H9 (cell line): ENCODE results near the gene AGBL3. TPM values are rescaled to one million over a fixed set of nuclear protein-coding genes. Genes with fewer than 3 reads are reported as not detected.

Experiments
- DNase-seq: peaks from one replicate; pipeline ENCODE4 v3.0.0-alpha.2; 2017
- H2AFZ ChIP-seq: one replicate; pipeline ENCODE4 v1.6.1; 2013; ENCODE audit warnings: mild to moderate bottlenecking, low read length, control low read depth, moderate library complexity
- H2AK5ac ChIP-seq: 2 replicates; pipeline ENCODE4 v1.6.1; 2013; ENCODE audit warnings: low read length, control low read depth, mixed read lengths; ENCODE audit not compliant: insufficient read length
- H2BK120ac ChIP-seq: one replicate; pipeline ENCODE4 v1.6.1; 2013; ENCODE audit warnings: low read depth, mild to moderate bottlenecking, low read length, control low read depth, inconsistent platforms; ENCODE audit not compliant: poor library complexity, severe bottlenecking
- H2BK12ac ChIP-seq: 2 replicates; pipeline ENCODE4 v1.6.1; 2013; ENCODE audit warnings: low read length, control low read depth, mixed read lengths, low read depth; ENCODE audit not compliant: insufficient read length
- H2BK15ac ChIP-seq: 2 replicates; pipeline ENCODE4 v1.6.1; 2013; ENCODE audit warnings: low read depth, low read length, control low read depth
- H2BK20ac ChIP-seq: one replicate; pipeline ENCODE4 v1.6.1; 2013; ENCODE audit warnings: low read depth, mild to moderate bottlenecking, low read length, control low read depth, inconsistent platforms; ENCODE audit not compliant: poor library complexity, severe bottlenecking
- H2BK5ac ChIP-seq: 2 replicates; pipeline ENCODE4 v1.6.1; 2013; ENCODE audit warnings: low read length, control low read depth, mixed read lengths; ENCODE audit not compliant: insufficient read length
- H3K14ac ChIP-seq: 2 replicates; pipeline ENCODE4 v1.6.1; 2013; ENCODE audit warnings: low read length, control low read depth; ENCODE audit not compliant: insufficient read depth
- H3K18ac ChIP-seq: 2 replicates; pipeline ENCODE4 v1.6.1; 2013; ENCODE audit warnings: low read depth, mild to moderate bottlenecking, mixed read lengths, low read length, control low read depth; ENCODE audit not compliant: insufficient read length
- H3K23ac ChIP-seq: 2 replicates; pipeline ENCODE4 v1.6.1; 2013; ENCODE audit warnings: low read length, control low read depth, mixed read lengths, low read depth; ENCODE audit not compliant: insufficient read length
- H3K23me2 ChIP-seq: 2 replicates; pipeline ENCODE4 v1.6.1; 2013; ENCODE audit warnings: low read depth, mild to moderate bottlenecking, mixed read lengths, low read length, control low read depth; ENCODE audit not compliant: insufficient read length, poor library complexity, severe bottlenecking
- H3K27ac ChIP-seq: 2 replicates; pipeline ENCODE4 v1.5.1; 2013; ENCODE audit warnings: low read length, control low read depth, mixed read lengths, low read depth; ENCODE audit not compliant: insufficient read length
- H3K27me3 ChIP-seq: 2 replicates; pipeline ENCODE4 v1.6.1; 2013; ENCODE audit warnings: low read length, control low read depth, inconsistent platforms; ENCODE audit not compliant: insufficient read depth
- H3K4ac ChIP-seq: 2 replicates; pipeline ENCODE4 v1.6.1; 2013; ENCODE audit warnings: low read depth, mild to moderate bottlenecking, control low read depth, inconsistent platforms, low read length, moderate library complexity
- H3K4me1 ChIP-seq: 2 replicates; pipeline ENCODE4 v1.6.1; 2013; ENCODE audit warnings: low read length, control low read depth, inconsistent platforms; ENCODE audit not compliant: insufficient read depth
- H3K4me2 ChIP-seq: 2 replicates; pipeline ENCODE4 v1.6.1; 2013; ENCODE audit warnings: low read length, control low read depth, mixed read lengths; ENCODE audit not compliant: insufficient read length, insufficient read depth
- H3K56ac ChIP-seq: 2 replicates; pipeline ENCODE4 v1.6.1; 2013; ENCODE audit warnings: low read depth, mild to moderate bottlenecking, mixed read lengths, low read length, control low read depth; ENCODE audit not compliant: insufficient read length
- H3K79me1 ChIP-seq: 2 replicates; pipeline ENCODE4 v1.6.1; 2013; ENCODE audit warnings: low read depth, mild to moderate bottlenecking, moderate library complexity, low read length, control low read depth, inconsistent platforms; ENCODE audit not compliant: insufficient read depth, poor library complexity, severe bottlenecking
- H3K79me2 ChIP-seq: 2 replicates; pipeline ENCODE4 v1.6.1; 2013; ENCODE audit warnings: low read length, control low read depth, inconsistent platforms; ENCODE audit not compliant: insufficient read depth
- H3K9ac ChIP-seq: 2 replicates; pipeline ENCODE4 v1.6.1; 2013; ENCODE audit warnings: low read length, control low read depth, mixed read lengths; ENCODE audit not compliant: insufficient read length; ENCODE audit errors: extremely low read depth
- H3K9me3 ChIP-seq: one replicate; pipeline ENCODE4 v1.6.1; 2013; ENCODE audit warnings: low read depth, low read length, inconsistent platforms; ENCODE audit not compliant: control insufficient read depth
- H3T11ph ChIP-seq: one replicate; pipeline ENCODE4 v1.6.1; 2013; ENCODE audit warnings: mild to moderate bottlenecking, low read length, control low read depth, inconsistent platforms
- H4K20me1 ChIP-seq: one replicate; pipeline ENCODE4 v1.6.1; 2013; ENCODE audit not compliant: control insufficient read depth, insufficient read length, insufficient read depth
- H4K5ac ChIP-seq: 2 replicates; pipeline ENCODE4 v1.6.1; 2013; ENCODE audit warnings: low read depth, mild to moderate bottlenecking, mixed read lengths, low read length, control low read depth; ENCODE audit not compliant: insufficient read length
- H4K8ac ChIP-seq: replicated peaks from 2 replicates; pipeline ENCODE4 v1.6.1; 2013; ENCODE audit warnings: low read length, control low read depth, mixed read lengths, low read depth; ENCODE audit not compliant: insufficient read length
- H4K91ac ChIP-seq: 2 replicates; pipeline ENCODE4 v1.6.1; 2013; ENCODE audit warnings: low read depth, mild to moderate bottlenecking, moderate library complexity, mixed read lengths, low read length, control low read depth; ENCODE audit not compliant: insufficient read length
- H3K27ac Mint-ChIP-seq, 3 experiments: 2 replicates in 2 of 3; 3 replicates in 1 of 3; pipeline ENCODE4 v1.8.0; 2020 to 2021; ENCODE audit warnings: mixed read lengths in 3 of 3, mild to moderate bottlenecking in 1 of 3, moderate library complexity in 1 of 3
- H3K27me3 Mint-ChIP-seq: 2 replicates; pipeline ENCODE4 v1.8.0; 2021; ENCODE audit warnings: low read depth, mild to moderate bottlenecking, moderate library complexity, mixed read lengths
- H3K36me3 Mint-ChIP-seq, 3 experiments: 2 replicates in 2 of 3; 3 replicates in 1 of 3; pipeline ENCODE4 v1.8.0; 2020 to 2021; ENCODE audit warnings: low read depth in 3 of 3, mixed read lengths in 3 of 3; ENCODE audit not compliant: insufficient read depth in 1 of 3
- H3K4me1 Mint-ChIP-seq, 2 experiments: 2 replicates each; pipeline ENCODE4 v1.8.0; 2020; ENCODE audit warnings: mixed read lengths in 2 of 2
- H3K4me3 Mint-ChIP-seq, 2 experiments: 2 replicates in 1 of 2; 3 replicates in 1 of 2; pipeline ENCODE4 v1.8.0; 2020 to 2021; ENCODE audit warnings: mild to moderate bottlenecking in 2 of 2, mixed read lengths in 2 of 2, moderate library complexity in 1 of 2
- H3K9me3 Mint-ChIP-seq, 2 experiments: 2 replicates in 1 of 2; 3 replicates in 1 of 2; pipeline ENCODE4 v1.8.0; 2020; ENCODE audit warnings: mild to moderate bottlenecking in 2 of 2, mixed read lengths in 2 of 2, moderate library complexity in 1 of 2
- WGBS: extraction: QIAGEN DNeasy Blood & Tissue Kit; methylation state at CpG from one replicate; pipeline ENCODE4 v1.1.7; 2013; ENCODE audit warnings: missing lambda C conversion rate, low lambda C conversion rate, mixed read lengths; ENCODE audit not compliant: insufficient read length; ENCODE audit errors: extremely low coverage; 5-methylcytosine and 5-hydroxymethylcytosine counted together
- total RNA-seq: library from RNA; stranded (reverse); gene quantifications from 2 replicates; pipeline ENCODE4 v1.2.1, GENCODE V29; 2021
- TF ChIP-seq, protein P1 (sequence below): fragments of 200-600 bp; sonication (generic); conservative IDR thresholded peaks from 3 replicates; pipeline ENCODE4 v1.8.0; 2021; ENCODE audit warnings: antibody characterized with exemption, mild to moderate bottlenecking

The AGBL3 gene
- total RNA-seq, 1 experiment from 2014 or later = 2.4 TPM

DNA sequence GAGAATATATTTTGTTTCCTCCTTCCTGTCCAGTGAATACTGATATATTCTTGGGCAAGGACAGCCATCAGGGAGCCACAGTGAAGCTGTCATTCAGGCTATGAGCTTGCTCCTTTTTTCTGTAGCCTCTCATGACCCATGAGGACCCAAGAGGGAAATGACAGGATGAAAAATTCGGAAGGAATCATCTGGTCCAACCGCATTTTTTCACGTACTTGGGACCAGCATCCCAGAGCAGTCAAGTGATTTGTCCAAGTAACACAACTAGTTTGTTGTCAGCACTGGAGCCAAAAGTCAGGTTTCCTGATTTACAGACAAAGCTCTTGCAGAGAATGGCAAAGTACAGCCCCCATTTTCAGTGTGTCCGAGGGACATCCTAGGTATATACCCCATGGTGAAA, 47.2 kb upstream of the AGBL3 start:
- no peak overlapping the region for H3K14ac ChIP-seq
- Mint-ChIP-seq H3K27me3 (no peaks in the 10 kb centered on the region), H3K27ac (no peak overlapping the region), H3K9me3 (no peaks in the 10 kb centered on the region), H3K36me3 (peaks cover 9 to 28% (median 9%) of the 10 kb centered on the region in 3 experiments; a peak in 6 of 7 replicates), H3K4me1 (peaks cover 11 to 20% of the 10 kb centered on the region in 2 experiments), H3K4me3 (no peak overlapping the region)
- H2AFZ ChIP-seq = no peak overlapping the region
- no peak overlapping the region for H2BK120ac ChIP-seq
- no peak overlapping the region for H3K27ac ChIP-seq
- no peaks in the 10 kb centered on the region for H3K9me3 ChIP-seq
- no peak overlapping the region for H2BK12ac ChIP-seq
- H3K56ac ChIP-seq = no peak overlapping the region
- H3K4me1 ChIP-seq = no peaks in the 10 kb centered on the region
- H4K20me1 ChIP-seq = no peaks in the 10 kb centered on the region
- H2BK5ac ChIP-seq = no peak overlapping the region
- H3K23ac ChIP-seq = no peak overlapping the region
- no peaks in the 10 kb centered on the region for H3K79me2 ChIP-seq
- H3K23me2 ChIP-seq = no peaks in the 10 kb centered on the region
- DNase-seq = no peak
- no peaks in the 10 kb centered on the region for H3K27me3 ChIP-seq
- no peak overlapping the region for H4K5ac ChIP-seq
- no peak overlapping the region for H3K4ac ChIP-seq
- no peaks in the 10 kb centered on the region for H3K79me1 ChIP-seq
- no peak overlapping the region for H3K4me2 ChIP-seq
- H4K8ac ChIP-seq = no peak overlapping the region
- no peak overlapping the region for H4K91ac ChIP-seq
- H2AK5ac ChIP-seq = no peak overlapping the region
- TF ChIP-seq, protein P1, sequence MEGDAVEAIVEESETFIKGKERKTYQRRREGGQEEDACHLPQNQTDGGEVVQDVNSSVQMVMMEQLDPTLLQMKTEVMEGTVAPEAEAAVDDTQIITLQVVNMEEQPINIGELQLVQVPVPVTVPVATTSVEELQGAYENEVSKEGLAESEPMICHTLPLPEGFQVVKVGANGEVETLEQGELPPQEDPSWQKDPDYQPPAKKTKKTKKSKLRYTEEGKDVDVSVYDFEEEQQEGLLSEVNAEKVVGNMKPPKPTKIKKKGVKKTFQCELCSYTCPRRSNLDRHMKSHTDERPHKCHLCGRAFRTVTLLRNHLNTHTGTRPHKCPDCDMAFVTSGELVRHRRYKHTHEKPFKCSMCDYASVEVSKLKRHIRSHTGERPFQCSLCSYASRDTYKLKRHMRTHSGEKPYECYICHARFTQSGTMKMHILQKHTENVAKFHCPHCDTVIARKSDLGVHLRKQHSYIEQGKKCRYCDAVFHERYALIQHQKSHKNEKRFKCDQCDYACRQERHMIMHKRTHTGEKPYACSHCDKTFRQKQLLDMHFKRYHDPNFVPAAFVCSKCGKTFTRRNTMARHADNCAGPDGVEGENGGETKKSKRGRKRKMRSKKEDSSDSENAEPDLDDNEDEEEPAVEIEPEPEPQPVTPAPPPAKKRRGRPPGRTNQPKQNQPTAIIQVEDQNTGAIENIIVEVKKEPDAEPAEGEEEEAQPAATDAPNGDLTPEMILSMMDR = no peak
- no peak overlapping the region for H2BK15ac ChIP-seq
- WGBS = no CpG with 5 or more reads among the region's 4 CpGs
- no peak overlapping the region for H3K9ac ChIP-seq
- no peak overlapping the region for H3K18ac ChIP-seq
- H3T11ph ChIP-seq = no peak overlapping the region
- no peak overlapping the region for H2BK20ac ChIP-seq
